Prostate gland (tissue), 2 donors: ENCODE results near the gene TCL1A.

Source experiments
- POLR2A ChIP-seq: fragments of 450-650 bp; IDR thresholded peaks from one replicate; pipeline ENCODE4 v1.6.1; 2016; ENCODE audit warnings: antibody characterized with exemption, mild to moderate bottlenecking
- POLR2AphosphoS5 ChIP-seq: sonication (generic); formaldehyde crosslinking; IDR thresholded peaks from one replicate; pipeline ENCODE4 v1.6.1; 2017; ENCODE audit warnings: antibody characterized with exemption
- TF ChIP-seq, protein P1 (sequence below), 4 experiments: fragments of 200-600 bp in 2 of 4; fragments of 450-650 bp in 2 of 4; sonication (generic) in 2 of 4; IDR thresholded peaks; 1 replicate in 3 of 4; 2 replicates in 1 of 4; pipeline ENCODE4 v1.5.1; 2016 to 2019; ENCODE audit warnings: antibody characterized with exemption in 4 of 4, mild to moderate bottlenecking in 2 of 4, moderate library complexity in 2 of 4

DNA sequence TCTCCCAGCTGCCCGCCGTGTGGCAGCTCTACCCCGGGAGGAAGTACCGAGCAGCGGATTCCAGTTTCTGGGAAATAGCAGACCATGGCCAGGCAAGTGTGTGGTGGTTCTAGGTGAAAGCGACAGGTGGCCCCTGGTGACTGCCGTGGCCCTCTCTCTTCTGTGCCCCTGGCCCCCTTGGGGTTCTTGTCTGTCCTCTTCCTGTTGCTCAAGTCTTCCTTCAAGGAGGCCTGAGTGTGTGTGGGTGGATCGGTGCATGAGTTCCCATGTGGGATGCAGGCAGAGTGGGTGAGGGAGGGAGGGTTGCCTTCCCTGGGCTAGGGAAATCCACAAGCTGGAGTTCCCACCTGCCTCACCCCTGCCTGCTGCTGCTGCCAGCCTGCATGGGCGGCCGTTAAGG lies 23.1 kb downstream of the TCL1A start:
- TF ChIP-seq POLR2A (no peak), POLR2AphosphoS5 (no peak)
- TF ChIP-seq, protein P1, sequence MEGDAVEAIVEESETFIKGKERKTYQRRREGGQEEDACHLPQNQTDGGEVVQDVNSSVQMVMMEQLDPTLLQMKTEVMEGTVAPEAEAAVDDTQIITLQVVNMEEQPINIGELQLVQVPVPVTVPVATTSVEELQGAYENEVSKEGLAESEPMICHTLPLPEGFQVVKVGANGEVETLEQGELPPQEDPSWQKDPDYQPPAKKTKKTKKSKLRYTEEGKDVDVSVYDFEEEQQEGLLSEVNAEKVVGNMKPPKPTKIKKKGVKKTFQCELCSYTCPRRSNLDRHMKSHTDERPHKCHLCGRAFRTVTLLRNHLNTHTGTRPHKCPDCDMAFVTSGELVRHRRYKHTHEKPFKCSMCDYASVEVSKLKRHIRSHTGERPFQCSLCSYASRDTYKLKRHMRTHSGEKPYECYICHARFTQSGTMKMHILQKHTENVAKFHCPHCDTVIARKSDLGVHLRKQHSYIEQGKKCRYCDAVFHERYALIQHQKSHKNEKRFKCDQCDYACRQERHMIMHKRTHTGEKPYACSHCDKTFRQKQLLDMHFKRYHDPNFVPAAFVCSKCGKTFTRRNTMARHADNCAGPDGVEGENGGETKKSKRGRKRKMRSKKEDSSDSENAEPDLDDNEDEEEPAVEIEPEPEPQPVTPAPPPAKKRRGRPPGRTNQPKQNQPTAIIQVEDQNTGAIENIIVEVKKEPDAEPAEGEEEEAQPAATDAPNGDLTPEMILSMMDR (IDR thresholded peaks at IDR 0.05), result no peak
